VCaP (cell line): ENCODE results near the gene CXXC5.

Experiments
- H3K27ac ChIP-seq: fragments of 450-650 bp; 2 replicates; pipeline ENCODE4 v1.5.1; 2017
- TF ChIP-seq, protein P1 (sequence below): fragments of 450-650 bp; conservative IDR thresholded peaks from 2 replicates; pipeline ENCODE4 v1.5.1; 2017; ENCODE audit warnings: mild to moderate bottlenecking, moderate library complexity

Gene CXXC5

GRCh38 chr5:139655727-139656271 lies 7.7 kb downstream of the CXXC5 start:
- peak overlapping the region; percentile 92 for H3K27ac ChIP-seq
- TF ChIP-seq, protein P1, sequence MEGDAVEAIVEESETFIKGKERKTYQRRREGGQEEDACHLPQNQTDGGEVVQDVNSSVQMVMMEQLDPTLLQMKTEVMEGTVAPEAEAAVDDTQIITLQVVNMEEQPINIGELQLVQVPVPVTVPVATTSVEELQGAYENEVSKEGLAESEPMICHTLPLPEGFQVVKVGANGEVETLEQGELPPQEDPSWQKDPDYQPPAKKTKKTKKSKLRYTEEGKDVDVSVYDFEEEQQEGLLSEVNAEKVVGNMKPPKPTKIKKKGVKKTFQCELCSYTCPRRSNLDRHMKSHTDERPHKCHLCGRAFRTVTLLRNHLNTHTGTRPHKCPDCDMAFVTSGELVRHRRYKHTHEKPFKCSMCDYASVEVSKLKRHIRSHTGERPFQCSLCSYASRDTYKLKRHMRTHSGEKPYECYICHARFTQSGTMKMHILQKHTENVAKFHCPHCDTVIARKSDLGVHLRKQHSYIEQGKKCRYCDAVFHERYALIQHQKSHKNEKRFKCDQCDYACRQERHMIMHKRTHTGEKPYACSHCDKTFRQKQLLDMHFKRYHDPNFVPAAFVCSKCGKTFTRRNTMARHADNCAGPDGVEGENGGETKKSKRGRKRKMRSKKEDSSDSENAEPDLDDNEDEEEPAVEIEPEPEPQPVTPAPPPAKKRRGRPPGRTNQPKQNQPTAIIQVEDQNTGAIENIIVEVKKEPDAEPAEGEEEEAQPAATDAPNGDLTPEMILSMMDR: no peak

GRCh38 chr5:139657363-139658321 lies 9.5 kb downstream of the CXXC5 start:
- peak overlapping the region; percentile 92 for H3K27ac ChIP-seq

DNA sequence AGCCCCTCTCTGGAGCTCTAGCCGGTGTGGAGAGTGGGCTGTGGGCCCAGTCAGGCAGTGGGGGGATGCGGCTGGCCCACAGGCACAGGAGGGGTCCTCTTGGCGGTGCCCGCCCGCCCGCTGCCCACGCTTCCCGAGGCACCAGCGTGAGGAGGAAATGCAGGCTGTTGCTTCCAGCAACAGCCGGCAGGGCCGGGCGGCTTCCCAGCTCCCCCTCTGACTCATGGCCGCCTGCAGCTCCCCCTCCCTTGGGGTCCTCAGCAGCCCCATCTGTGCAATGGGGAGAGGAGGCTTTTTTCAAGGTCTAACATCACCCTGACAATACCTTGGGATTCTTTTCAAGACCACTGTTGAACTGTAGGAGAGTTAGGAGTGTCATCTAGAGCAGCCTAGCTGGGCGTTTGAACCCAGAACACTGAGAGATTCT lies 10.4 kb downstream of the CXXC5 start:
- peak overlapping the region; percentile 92; the same call in 1 of the 2 replicates for H3K27ac ChIP-seq
- TF ChIP-seq, protein P1: no peak

More at GRCh38 chr5:139657363-139658321, 9.5 kb downstream of the CXXC5 start:
- TF ChIP-seq, protein P1: no peak

DNA sequence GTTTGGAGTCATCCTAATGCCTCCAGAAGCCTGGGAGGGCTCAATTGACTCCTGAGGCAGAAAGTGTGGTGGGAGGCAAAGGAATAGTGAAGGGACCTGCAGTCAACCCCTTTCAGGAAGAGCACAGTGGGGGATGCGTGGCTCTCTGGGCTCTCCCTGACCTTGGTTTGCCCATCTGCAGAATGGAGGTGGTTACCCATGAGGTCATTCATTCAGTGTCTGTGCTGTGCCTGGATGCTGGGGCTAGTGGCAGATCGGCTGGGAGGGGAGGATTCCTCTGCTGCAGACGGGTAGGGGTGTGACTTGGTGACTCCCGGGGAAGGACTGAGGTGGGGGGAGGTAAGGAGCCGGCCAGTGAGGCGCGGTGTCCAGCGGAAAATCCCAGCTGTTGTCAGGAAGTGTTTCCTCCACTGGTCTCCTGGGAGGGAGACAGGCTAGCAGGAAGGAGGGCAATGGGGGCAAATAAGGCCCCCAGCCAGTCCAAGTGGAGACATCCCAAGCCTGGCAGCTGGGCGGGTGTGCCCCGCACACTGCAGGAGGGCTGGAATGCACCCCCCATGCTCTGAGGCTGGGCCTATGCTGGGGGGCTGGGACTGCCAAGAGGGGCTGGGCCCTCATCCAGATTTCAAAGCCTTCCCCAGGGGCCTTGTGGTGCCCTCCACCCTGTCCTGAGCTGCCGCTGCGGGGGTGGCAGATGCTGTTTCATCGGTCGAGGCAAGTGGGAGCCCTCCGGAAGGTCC lies 10.9 kb downstream of the CXXC5 start:
- H3K27ac ChIP-seq: peak overlapping the region; percentile 92
- TF ChIP-seq, protein P1: no peak

DNA sequence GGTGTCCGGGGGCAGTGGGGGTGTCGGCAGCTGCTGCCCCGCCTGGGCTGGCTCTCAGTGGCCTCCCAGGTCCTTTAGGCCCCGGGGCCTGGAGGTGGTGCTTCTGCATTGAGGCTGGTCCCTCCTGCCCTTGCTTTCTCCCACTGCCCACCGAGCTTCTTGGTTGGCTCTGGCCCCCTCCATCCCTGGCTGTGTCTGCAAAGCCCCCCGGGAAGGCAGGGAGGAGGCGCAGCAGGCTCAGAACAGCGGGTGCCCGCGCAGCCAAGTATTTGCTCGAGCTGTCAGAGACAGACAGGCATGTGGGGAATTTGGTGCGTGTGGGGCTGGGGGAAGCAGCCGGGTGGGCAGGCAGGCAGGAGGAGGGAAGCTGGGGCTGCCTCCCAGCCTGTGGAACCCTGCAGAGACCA lies 11.5 kb downstream of the CXXC5 start:
- TF ChIP-seq, protein P1: no peak
- H3K27ac ChIP-seq: peak overlapping the region; percentile 92

GRCh38 chr5:139660105-139660922 lies 12.2 kb downstream of the CXXC5 start:
- TF ChIP-seq, protein P1: no peak
- H3K27ac ChIP-seq: peak overlapping the region; percentile 92
